Measurements from ENCODE around the gene THBS3.
"Not testable (repeated sequence)": the region's sequence is repeated elsewhere in the genome, so short reads cannot be mapped to it uniquely, and the experiment has no call there.

THBS3 gene

DNA sequence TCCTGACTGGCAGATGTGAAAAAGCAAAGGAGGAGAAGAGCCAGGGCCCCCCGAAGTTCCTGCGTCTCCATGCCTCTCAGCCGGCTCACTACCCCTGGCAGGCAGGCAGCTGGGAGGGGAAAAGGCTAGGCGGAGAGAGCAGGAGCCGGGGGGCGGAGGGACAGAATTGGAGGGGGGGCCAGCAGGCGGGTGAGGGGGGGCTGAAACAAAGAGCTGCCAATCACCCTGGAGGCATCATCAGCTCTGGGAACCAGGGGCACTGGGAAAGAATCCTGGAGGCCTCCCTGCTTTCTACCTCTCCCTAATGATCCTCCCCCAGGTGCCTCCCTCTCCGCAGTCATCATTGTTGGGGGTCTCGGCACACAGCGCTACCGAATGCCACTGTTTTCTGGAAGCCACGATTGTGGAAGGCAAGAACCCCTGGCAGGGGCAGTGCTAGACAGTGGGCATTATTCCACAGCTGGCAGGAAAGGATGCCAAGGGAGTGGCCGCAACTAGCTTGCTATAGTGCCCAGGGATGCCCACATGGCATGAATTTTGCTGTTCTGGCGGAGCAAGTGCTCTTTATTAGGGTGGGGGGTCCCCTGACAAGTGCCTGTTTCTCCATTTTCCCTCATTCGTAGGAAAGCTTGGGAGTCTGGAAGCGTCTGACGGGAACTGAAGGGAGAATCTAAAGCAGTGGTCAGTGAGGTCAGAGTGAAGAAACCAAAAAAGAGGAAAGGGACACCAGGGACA lies at the start of gene THBS3:
Gene THBS3, minus strand, starts transcription at position 92 of the 735 bp plus-strand sequence. Its CDS starts 21 bp downstream, at position 71.
- peak in 2 of 6 experiments; percentile 13 to 37 for DNase-seq

DNA sequence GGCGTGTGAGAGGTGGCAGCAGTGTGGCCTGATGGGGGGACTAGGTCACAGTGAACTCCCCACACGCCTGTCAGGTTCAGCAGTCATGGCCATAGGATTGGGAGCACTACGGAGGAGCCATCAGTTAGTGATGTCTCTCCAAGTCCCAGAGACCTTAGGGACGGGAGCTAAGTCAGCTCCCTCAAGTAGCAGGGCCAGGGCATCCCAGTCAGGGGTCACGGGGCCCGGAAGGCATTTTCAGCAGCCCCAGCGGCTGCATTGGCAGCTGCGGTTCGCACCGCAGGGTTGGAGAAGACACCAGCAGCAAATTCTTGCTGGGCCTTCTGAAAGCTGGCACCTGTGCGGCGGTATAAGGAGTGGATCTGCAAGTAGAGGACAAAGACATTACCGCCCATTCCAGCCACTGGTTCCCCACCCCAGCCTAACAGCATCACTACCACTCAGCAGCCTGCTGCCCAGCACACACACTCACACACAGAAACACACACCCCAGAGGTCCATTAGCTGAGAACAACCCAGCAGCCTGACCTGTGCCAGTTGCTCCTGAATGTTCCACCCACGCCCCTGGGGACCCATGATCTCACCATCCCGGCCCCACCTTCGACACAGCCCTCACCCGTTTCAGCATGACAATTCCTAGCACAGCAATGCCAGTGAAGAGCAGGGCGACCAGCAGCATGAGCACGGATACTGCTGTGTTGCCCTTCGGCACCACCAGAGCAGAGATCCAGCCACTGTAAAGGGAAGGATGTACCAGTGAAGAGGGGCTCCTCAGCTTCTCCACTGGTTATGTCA lies 48.6 kb upstream of the THBS3 start:
- DNase-seq, result no peak

DNA sequence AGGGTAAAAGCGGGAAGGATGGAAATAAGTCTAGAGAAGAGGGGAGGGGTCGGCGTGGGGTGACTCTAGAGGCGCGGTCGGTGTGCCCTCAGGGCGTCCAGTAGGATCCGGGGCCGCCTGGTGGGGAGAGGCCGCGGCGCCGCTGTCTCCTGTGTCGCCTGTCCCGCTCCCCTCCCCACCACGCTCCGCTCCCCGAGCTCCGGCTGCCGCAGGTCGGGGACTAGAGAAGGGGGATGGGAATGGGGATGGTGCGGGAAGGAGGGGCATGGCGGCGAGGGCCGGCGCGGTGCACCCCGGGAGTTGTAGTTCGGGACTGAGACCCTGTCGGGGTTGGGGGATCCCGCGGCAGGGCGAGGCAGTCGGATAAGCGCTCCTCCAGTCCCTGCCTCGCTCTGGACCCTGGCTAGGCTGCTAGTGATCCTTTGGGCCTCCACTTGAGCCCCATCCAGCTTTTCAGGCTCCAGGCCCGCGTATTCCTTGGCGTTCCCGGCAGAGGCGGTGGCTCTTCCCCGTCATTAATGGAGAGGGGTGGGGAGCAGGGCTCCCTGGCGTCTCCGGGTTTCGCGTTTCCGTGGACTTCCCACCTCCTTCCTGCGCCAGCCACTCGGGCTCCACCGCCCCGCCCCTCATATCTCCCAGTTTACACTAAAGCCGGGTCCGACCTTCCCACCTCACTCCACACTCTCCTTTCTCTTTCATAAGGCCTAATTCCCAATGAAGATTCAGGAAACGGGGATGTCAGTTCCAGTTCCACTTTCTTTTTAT lies 47.7 kb upstream of the THBS3 start, which contains the start of gene ENTREP3:
Gene ENTREP3, minus strand, starts transcription at position 241 of the 765 bp plus-strand sequence. CDS start 606 bp downstream, outside the sequence.
- peak; percentile 48 to 80 (median 68) for DNase-seq

GRCh38 chr1:155254714-155255242 lies 47.1 kb upstream of the THBS3 start:
- DNase-seq, result no peak

GRCh38 chr1:155254228-155254713 lies 46.6 kb upstream of the THBS3 start:
- DNase-seq, result no peak

GRCh38 chr1:155253797-155254196 lies 46.1 kb upstream of the THBS3 start:
- DNase-seq, result no peak

DNA sequence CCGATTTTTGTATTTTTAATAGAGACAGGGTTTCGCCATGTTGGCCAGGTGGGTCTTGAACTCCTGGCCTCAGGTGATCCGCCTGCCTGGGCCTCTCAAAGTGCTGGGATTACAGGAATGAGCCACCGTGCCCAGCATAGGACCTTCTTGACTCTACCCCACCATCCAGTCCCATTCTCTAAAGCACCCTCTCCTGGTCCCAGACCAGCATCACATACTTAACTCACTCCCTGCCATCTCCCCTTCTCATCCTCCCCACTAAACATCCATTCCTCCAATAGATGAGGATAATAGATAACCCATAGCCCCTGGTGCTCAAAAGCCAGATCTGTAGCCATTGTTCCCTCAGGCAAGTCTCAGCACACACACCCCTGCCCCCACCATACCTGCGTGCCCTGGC lies 45.5 kb upstream of the THBS3 start:
- DNase-seq, result no peak

DNA sequence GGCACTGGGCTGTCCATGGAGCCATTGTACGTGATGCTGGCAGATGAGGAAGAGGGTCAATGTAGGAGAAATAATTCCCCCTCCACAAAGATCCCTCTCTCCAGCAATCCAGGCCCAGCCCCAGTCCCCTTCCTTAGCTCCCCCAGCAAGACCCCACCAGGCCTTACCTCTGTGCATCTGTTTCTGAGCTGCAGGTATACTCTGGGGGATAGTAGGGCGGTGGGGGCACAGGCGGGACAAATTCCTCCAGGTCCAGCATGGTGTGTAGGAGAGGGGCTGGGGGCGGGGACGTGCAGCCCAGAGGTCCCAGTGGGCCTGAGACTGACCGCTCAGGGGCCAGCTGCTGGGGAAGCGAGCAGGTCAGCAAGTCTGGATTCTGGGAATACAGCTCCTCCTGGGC lies 43.9 kb upstream of the THBS3 start:
- DNase-seq, result no peak

- DNase-seq, result peak; percentile 81 to 94 (median 92)
These were observed 43.1 kb upstream of the THBS3 start for GRCh38 chr1:155250633-155251449.

GRCh38 chr1:155250246-155250632 lies 42.5 kb upstream of the THBS3 start:
- DNase-seq, result peak in 2 of 6 experiments; percentile 9 to 57

GRCh38 chr1:155247667-155248553 lies 40.2 kb upstream of the THBS3 start:
- DNase-seq, result no peak

DNA sequence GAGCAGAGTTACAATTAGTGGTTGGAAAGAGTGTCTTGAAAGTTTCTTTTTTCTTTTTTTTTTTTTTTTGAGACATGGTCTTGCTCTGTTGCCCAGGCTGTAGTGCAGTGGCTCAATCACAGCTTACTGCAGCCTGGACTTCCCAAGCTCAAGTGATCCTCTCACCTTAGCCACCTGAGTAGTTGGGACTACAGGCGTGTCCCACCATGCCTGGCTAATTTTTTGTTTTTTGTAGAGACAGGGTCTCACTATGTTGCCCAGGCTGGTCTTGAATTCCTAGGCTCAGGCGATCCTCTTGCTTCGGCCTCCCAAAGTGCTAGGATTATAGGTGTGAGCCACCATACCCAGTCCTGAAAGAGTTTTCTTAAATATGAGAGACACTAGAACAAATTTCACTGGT lies 39.1 kb upstream of the THBS3 start:
- not testable (repeated sequence) for DNase-seq

DNA sequence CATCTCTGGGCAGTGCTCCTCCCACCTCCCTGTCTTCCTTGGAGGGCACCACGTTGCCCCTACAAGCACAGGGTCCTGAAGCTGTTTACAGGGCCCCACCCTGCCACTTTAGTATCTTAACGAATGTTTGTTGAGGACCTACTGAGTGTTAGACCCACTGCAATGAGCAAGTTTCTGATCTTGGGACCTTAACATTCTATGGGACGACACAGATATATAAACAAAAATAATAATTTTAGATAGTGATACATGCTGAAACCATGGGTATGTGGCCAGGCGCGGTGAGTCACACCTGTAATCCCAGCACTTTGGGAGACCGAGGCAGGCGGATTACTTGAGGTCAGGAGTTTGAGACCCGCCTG lies 37.4 kb upstream of the THBS3 start:
- DNase-seq, result no peak

DNA sequence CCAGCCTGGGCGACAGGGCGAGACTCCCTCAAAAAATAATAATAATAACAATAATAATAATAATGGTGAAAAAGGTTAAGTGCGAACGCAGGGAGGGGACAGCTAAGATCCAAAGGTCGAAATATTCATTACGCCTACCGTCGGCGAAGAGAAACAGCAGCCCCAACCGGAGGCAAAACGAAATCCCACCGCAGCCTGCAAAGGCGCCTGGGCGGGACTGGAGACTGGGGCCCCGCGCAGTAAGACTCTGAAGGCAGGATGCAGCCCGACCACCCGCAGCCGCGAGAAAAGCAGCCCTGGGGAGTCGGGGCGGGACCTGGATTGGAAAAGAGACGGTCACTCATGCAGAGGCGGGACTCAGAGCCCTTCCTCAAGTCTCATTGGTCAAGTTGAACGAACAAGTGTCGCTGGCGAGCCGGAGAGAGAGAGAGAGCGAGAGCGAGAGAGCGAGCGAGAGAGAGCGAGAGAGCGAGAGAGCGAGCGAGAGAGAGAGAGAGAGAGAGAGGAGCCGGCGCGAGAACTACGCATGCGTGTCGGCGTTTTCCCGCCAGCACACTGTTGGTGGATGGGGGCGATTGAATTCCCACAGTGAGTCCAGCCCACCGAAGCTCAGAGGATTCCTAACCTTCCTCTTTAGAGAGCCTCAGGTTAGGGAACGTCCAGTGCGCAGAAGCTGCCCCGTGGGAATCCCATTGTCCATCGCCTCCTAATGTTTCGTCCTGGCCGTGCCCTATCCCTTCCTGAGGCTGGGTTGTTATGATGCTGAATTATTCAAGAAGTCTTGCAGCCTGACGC lies 36.9 kb upstream of the THBS3 start:
- DNase-seq, result peak; percentile 86 to 95 (median 92)

- DNase-seq, result no peak
These were observed 35.2 kb upstream of the THBS3 start for GRCh38 chr1:155242805-155243358.

DNA sequence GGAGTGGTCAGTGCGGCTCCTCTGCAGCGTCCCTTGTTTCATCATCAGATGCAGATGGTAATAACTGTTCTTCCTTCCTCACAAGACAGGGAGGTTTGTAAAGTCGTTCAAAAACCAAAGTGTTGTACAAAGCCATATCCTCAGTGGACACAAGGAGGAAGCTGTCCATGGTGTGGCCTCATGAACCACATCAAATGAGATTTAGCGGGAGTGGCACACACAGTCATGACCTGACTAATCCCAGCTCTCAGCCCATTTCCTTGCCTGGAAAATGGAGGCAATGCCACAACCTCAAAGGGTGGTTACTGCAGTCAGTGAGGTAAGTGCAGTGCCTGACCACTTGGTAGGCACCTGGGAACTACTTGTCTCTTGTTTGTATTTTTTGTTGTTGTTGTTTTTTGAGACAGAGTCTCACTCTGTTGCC lies 34.2 kb upstream of the THBS3 start:
- no peak for DNase-seq

DNA sequence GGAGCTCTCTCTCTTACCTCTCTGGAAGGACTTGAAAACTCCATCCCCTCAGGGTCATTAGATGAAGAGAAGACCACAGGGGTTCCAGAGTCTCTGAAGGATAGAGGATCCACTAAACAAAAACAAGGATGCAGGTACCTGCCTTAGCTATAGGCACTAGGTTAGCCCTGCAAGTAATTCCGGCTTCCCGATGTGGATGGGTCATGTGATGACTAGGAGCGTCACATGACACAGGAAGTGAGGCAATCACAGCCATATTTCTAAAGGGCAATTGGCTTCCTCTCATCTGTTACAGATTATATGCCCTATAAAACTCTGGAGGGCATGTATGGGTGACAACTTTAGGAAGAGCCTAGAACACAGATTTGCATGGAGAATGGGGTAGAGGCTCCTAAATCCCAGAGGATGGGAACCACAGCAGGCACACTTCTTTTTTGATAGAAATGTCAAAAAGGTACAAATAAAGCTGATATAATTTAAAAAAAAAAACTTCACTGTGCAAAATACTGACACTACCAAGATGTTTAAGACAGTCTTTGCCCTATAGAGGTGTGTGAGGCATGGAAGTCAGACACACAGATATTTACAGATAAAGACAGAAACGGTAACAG lies 33.5 kb upstream of the THBS3 start:
- peak; percentile 33 to 74 (median 58) for DNase-seq

DNA sequence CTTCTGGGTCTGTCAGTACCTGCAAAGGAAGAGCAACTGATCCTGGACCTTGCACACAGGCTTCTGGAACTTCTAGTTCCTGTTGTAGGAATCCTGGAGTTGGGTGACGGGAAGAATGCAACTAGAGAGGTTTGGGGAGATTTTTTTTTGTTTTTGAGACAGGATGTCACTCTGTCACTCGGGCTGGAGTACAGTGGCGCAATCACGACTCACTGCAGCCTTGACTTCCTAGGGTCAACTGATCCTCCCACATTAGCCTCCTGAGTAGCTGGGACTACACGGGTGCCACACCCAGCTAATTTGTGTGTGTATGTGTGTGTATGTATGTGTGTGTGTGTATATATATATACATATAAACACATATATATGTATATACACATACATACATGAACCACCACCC lies 28.8 kb upstream of the THBS3 start:
- no peak for DNase-seq

GRCh38 chr1:155235375-155235774 lies 27.7 kb upstream of the THBS3 start:
- DNase-seq, result not testable (repeated sequence)
